Right ventricle myocardium inferior (tissue), 1 donor: Measurements from ENCODE around the gene CAMTA2. TPM values are rescaled to one million over a fixed set of nuclear protein-coding genes. Genes with fewer than 3 reads are reported as not detected.

Source experiments
- ATAC-seq: fragments of 200-7000 bp; cut with Tn5 transposase; one replicate; pipeline ENCODE4 v1.9.1; 2020; ENCODE audit warnings: mild to moderate bottlenecking, moderate library complexity
- DNase-seq: peaks from one replicate; pipeline ENCODE4 v3.0.0; 2021; ENCODE audit errors: missing footprints
- intact Hi-C: fragments of 100-400 bp; cut with DNase I; formaldehyde crosslinking; loops from one replicate; pipeline ENCODE4 v1.11.0; 2022
- total RNA-seq: library from RNA; stranded (reverse); fragmentation: NEBNext Ultra II Directional; extraction: Animal tissue kit (Norgen Biotek cat#: 25700); gene quantifications from one replicate; pipeline ENCODE4 v1.2.1, GENCODE V29; 2021
- donor health status: DM: no; HTN: yes; CAD: no; lungs with severe emphysema.

CAMTA2 gene
- total RNA-seq, 1 donor from 2014 or later: 37.1 TPM

DNA sequence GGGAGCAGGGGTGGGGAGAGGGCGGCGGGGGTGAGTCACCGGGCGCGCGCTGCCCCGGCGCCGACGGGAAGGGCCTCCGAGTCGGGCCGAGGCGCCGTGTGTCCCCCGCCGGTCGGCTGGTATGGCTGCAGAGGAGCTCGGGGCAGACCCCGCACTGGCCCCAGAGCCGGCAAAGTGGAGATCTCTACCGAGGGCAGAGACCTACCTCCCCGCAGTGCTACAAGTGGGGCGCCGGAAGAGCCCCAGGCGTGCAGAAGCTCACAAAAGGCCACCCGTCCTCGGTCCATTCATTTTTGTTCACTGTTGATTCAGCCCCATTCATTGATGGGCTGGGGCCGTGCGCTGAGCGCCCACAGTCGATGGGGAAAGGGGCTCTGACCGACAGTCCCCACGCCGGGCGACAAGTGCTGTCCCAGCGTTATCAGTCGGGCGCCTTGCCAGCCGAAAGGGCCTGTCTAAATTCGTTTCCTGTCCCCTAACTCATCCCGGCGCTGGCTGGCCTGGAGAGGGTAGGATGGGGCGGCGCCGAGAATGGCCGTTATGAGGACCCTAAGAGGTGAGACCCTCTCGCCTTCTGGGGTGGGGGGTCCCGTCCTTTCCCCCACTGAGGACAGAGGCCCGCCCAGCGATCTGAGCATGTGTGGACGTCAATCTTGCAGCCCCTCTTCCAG lies 37.3 kb downstream of the CAMTA2 start:
- intact Hi-C loops: no loop called here
- peak; percentile 87 for DNase-seq
- no peak for ATAC-seq

DNA sequence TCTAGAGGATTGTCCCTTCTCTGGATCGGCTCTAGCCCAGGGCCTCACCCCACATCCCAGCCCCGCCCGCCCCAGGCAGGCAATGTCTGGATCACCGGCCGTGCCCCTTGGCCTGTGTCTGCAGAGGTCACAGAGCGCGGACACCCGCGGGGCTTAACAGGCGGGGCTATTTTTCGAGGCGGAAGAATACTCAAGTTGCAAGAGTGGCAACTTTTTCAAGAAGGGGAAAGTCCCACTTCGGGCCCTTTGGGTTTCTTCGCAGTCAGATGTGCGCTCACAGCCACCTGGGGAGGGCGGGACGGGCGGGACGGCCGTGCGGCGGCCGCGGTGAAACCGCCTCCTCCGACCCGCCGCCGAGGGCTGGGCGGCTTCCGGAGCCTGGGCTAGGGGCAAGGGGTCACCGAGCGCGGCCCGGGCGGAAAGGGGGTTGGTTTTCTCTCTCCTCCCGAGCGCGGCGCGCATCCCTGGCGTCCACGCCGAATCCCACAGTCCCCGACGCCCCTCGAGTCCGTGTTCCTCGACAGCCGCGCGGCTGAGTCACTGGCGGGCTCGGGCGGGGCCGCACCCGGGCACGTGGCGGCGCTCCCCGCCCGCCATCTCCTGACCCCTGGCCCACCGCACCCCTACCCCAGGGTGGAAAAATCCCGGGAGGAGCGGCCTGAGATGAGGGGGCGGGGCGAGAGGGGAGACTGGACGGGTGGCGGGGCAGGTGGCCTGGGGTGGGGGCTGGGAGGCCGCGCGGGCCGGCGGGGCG lies 38.0 kb downstream of the CAMTA2 start:
- intact Hi-C loops: loop anchor here (5.0 kb wide), 1 partner anchor 38 kb away; the partner anchor contains the start of gene CAMTA2
- peak; percentile 88 for DNase-seq
- ATAC-seq: peak; percentile 35

DNA sequence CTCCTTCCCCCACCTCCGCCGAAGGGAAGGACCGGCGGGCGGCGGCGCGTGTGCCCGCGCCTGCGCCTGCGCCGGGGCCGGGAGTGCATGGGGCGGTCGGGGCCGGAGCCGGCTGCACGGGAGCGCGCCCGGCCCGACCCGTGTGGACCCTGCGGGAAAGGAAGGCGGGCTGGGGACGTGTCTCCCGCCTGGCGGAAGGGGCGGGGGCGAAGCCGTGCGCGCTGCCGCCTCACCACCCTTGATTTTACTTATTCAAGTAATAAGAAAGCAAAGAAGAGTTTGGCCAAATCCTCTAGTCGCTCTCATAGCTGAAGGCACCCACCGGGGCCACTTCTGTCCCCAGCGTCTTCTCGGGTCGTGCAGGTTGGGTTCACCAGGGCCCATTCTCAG lies 38.5 kb downstream of the CAMTA2 start:
- peak; percentile 92 for DNase-seq
- intact Hi-C loops: loop anchor here (1.0 to 5.0 kb wide), 3 partner anchors 9 to 38 kb away; partner anchors contain the start of genes CAMTA2, RNF167, SLC25A11 and SPAG7
- ATAC-seq: peak; percentile 86

DNA sequence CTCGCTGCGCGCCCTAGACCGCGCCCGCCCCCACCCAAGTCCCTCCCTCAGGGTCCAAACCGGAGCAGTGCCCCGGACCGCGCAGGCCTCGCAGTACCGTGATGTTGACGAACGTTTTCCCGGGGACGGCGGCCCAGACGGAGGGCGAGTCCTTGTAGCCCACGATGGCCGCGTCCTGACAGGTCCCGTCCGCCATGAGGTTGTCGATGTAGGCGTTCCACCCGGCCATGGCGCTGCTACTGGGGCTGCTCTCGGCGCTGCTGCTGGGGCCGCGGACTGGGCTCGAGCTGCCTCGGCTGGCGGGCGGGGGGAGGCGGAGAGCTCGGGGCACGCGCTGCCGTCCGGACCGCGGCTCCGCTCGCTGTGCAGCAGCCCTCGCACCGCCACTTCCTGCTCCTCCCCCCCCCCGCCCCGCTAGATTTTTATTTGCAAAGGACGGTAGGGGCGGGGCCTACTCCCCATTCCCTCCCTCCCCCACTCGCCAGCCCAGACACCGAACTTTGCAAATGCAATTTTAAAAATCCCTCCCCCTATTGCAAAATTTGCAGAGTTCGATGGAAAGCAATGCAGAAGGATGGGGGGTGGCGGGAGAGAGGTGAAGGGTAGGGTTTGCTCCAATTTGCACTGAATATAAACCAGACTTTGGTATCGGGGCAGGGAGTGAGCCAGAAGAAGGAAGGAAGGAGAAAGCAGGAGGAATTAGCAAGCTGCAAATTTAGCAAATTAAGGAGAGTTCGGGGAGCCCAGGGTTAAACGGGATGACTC lies 39.1 kb downstream of the CAMTA2 start, which contains the start of gene PFN1:
TSS of gene PFN1 (minus strand) at position 365 of the 765 bp plus-strand sequence. CDS start at position 229, 136 bp downstream.
- intact Hi-C loops: loop anchor here (1.0 to 5.0 kb wide), 3 partner anchors 8 to 39 kb away; partner anchors contain the start of genes CAMTA2, RNF167, SLC25A11 and SPAG7
- peak; percentile 94 for DNase-seq
- peak; percentile 81 for ATAC-seq

DNA sequence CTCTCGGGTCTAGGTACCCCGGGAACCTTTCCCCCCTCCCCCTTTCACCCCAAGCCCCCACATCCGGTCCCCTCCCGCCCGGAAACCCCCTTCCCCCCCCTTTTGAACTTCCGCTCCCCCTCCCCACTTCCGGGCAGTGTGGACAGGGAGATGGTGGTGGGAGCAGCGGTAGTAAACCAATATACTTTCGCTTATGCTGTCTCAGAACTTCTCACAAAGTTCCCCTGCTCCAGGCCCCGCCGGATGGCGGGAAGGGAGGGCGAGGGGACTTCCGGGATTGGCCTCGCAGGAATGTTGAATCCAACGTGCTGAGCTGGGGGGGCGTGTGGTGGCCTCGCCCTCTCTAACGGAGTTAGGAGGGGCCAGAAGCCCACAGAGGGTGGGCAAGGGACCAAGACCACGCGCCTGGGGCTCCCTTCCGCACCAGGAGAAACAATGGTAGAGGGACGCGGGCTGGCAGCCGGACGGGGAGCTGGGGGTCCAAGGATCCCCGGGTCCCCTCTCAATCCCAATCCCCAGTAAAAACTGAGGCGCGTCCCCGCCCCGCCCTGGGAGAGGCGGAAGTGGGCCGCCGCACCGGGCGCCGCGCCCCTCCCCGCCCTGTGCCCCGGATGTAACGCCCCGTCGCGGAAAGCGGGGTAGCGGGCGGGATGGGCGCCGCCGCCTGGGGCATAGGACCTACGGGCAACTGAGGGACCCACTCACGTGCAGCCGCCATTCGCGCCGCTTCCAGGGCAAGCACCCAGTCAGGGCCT lies 39.9 kb downstream of the CAMTA2 start:
- intact Hi-C loops: loop anchor here (1.0 to 5.0 kb wide), 3 partner anchors 7 to 40 kb away; partner anchors contain the start of genes CAMTA2, RNF167, SLC25A11 and SPAG7
- ATAC-seq (peak; percentile 32), DNase-seq (peak; percentile 88)

DNA sequence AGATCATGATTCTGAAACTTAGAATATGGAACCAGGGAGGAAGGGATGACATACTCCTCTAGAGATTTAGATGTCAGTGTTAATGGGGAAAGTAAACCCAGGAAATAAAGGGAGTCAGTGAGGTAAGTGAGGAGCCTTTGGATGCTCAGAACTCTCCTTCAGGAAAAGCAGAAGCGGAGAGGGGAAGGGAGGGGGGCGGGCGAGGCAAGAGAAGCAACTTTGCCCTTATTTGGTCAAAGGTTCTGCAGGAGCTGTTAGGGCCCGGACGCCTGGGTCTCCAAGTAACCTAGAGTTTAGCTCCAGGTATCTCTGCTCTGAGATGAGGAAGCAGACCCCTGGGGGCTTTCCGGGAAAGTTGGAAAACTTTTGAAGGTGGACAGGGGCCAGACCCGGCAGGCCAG lies 40.5 kb downstream of the CAMTA2 start:
- intact Hi-C loops: loop anchor here (5.0 kb wide), 1 partner anchor 40 kb away; the partner anchor contains the start of gene CAMTA2
- no peak for ATAC-seq
- DNase-seq: no peak

DNA sequence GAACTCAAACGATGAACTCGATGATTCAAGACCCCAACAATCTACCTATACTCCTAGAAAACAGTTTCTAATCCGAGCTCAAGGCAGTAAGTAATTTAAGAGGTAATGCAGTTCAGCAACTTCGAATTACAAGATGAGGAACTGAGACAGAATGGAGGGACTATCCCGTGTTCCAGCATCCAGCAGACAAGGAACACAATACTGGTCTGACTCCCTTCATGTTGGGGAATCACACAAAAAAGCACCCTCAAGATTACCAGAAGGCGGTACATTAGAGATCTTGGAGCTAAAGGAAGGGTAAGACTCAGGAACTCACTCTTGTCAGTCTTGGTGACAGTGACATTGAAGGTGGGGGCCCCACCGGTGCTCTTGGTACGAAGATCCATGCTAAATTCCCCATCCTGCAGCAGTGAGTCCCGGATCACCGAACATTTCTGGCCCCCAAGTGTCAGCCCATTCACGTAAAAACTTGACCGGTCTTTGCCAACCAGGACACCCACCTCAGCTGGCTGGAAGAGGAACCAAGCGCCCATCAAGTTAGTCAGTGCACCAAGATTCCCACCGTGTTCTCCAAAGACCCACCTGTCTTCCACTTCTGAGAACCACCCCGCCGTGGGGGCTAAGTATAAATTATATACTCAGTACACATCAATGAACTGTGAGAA lies 41.0 kb downstream of the CAMTA2 start:
- no peak for ATAC-seq
- no peak for DNase-seq
- intact Hi-C loops: loop anchor here (5.0 kb wide), 1 partner anchor 41 kb away; the partner anchor contains the start of gene CAMTA2

DNA sequence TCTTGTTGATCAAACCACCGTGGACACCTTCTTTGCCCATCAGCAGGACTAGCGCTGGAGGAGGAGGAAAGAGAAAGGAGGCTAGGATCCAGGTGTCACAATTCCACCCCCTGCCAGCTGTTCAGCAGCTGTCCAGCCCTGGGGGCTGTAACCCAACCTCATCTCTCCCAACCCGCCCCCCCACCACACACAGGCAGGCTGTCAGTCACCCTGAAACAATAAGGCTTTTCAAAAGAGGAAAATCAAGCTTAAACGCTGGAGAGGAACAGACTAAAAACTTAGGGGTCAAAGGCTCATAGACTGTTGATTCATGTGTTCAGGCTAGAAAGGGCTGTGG lies 41.6 kb downstream of the CAMTA2 start:
- intact Hi-C loops: loop anchor here (5.0 kb wide), 1 partner anchor 41 kb away; the partner anchor contains the start of gene CAMTA2
- ATAC-seq: no peak
- DNase-seq: no peak

DNA sequence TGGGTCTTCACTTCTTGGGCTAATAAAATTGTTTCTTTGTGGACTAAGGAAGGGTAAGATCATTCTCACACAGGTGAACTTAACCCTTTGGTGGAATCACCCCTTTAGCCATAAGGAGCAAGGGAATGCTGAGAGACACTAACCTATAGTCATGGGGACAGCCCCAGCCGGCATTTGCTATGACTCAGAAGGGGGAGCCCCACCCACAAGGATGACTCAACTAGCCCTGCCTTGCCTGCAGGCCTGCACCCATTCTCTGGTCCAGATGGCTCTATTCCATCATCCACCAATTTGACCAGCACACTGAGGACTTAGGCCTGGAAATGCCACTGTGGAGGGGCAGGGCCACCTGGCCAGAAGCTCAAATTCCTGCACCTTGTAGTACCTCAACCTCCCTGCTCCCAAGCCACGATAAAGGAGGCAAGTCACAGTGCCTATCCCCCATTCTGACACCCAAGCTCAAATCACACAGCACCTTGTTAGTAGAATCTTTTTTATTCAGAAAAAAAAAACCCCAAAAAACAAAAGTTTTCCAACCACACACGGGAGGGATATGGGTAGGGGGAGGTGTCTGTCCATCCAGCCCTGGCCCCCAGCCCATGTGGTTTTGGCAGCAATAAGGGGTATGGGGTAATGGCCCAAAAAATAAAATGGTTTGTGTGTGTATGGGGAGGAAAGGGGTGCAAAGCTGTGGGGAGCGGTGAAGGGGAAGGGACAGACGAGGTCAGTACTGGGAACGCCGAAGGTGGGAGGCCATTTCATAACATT lies 42.1 kb downstream of the CAMTA2 start:
- peak; percentile 24 for ATAC-seq
- intact Hi-C loops: loop anchor here (5.0 kb wide), 1 partner anchor 42 kb away; the partner anchor contains the start of gene CAMTA2
- DNase-seq: peak; percentile 86

DNA sequence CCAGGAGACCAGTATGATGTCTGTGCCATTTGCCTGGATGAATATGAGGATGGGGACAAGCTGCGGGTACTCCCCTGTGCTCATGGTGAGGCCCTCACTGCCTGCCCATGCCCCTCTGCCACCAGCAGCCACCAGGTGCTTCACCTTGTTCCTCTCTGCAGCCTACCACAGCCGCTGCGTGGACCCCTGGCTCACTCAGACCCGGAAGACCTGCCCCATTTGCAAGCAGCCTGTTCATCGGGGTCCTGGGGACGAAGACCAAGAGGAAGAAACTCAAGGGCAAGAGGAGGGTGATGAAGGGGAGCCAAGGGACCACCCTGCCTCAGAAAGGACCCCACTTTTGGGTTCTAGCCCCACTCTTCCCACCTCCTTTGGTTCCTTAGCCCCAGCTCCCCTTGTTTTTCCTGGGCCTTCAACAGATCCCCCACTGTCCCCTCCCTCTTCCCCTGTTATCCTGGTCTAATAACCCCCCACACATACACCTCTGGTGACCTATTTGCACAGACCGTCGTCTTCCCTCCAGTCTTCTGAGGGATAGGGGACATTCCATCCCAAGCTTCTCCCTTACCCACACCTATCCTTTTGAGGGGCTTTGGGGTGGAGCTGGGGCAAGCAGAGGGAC lies 42.8 kb downstream of the CAMTA2 start:
- ATAC-seq: no peak
- intact Hi-C loops: loop anchor here (5.0 kb wide), 1 partner anchor 43 kb away; the partner anchor contains the start of gene CAMTA2
- no peak for DNase-seq

DNA sequence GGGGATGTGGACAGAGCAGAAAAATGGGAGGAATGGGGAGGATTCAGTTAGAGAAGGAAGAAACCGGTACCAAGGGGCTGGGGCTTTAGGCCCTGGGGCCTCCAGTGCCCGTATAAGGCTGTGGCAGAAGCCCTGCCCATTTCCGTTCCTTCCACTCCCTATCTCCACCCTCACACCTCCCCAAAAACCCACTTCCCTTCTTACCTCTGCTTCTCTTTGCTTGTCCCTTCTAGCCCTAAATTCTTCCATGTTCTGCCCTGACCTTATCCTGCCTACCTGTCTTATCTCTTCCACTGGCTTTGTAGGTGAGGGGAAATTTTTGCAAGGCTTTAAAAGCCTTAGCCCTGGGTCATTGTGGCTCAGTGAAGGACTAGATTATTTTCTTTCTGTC lies 43.3 kb downstream of the CAMTA2 start:
- no peak for DNase-seq
- no peak for ATAC-seq
- intact Hi-C loops: no loop called here

DNA sequence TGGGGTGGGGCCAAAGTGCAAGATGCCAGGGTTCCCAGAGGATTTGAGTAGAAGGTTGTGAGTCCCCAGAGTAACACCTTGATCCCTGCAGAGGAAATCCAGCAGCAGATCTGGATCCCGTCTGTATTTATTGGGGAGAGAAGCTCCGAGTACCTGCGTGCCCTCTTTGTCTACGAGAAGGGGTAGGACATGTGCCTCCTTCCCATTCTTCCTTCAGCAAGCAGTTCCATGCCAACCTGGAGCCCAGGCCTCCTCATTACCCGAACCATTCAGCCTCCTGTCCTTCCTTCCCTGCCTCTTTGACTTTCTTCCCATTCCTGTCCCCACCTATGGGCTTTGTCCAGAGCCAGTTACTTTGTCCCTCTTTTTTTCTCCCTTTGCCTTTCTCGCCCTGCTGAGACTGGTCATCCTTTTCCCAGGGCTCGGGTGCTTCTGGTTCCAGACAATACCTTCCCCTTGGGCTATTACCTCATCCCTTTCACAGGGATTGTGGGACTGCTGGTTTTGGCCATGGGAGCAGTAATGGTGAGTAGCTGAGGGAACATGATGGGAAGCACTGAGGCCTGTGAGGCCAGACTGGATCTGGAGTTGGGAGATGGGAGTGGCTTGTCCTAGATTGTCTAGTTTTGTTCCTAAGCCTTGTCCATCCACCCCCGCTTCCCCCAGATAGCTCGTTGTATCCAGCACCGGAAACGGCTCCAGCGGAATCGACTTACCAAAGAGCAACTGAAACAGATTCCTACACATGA lies 44.5 kb downstream of the CAMTA2 start:
- DNase-seq (no peak), ATAC-seq (no peak)
- intact Hi-C loops: no loop called here

DNA sequence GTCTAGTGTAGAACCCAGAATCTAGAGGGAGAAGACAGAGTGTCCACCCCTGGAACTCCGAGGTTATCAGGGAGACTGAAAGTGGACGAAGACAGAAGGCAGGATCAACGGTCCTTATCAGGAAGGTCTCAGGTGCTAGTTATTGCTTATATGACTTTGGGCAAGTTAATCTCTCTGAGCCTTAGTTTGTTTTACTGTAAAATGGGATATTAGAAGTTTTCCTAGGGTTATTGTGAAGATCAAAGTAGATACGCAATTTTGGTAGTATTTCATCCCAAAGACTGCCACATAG lies 46.2 kb downstream of the CAMTA2 start:
- DNase-seq (no peak), ATAC-seq (no peak)
- intact Hi-C loops: no loop called here

DNA sequence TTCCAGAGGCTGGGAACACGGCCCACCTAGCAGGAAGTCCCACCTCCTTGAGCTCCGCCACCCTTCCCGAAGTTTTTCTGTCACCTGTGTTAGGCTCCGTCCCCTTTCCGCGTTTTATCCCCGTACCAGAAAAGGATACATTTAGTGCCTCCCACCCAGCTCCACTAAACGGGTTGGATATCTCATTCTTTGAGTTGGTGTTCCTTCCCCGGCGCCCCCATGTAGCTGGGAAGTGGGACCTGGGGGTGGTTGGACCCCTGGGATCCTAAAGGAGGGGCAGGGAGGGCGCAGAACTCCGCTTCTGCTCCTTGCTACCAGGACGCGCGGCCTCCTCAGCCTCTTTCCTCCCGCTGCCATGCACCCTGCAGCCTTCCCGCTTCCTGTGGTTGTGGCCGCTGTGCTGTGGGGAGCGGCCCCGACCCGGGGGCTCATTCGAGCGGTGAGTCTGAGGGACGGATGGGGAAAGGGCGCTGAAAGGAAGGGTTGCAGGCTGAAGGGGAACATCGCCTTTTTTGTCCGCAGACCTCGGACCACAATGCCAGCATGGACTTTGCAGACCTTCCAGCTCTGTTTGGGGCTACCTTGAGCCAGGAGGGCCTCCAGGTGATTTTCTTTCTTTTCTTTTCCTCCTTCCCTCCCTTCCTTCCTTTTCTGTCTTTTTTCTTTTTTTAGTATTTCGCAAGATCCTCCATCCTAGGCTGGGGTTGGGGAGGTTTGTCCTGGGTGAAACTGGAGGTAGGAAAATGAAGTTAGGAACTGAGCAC lies 46.7 kb downstream of the CAMTA2 start:
- peak; percentile 73 for ATAC-seq
- intact Hi-C loops: loop anchor here (1.0 kb wide), 2 partner anchors 8 to 27 kb away; partner anchors contain the start of genes PFN1 and SPAG7
- peak; percentile 79 for DNase-seq
